WTC11 (cell line): ENCODE data around the gene TECR. TPM values are rescaled to one million over a fixed set of nuclear protein-coding genes. Genes with fewer than 3 reads are reported as not detected.

Experiments used
- ATAC-seq: fragments of 200-7000 bp; cut with Tn5 transposase; 2 replicates; pipeline ENCODE4 v1.10.0; 2021; ENCODE audit warnings: mild to moderate bottlenecking, moderate library complexity
- CTCF ChIA-PET: fragments of 300-600 bp; sonication (Branson Sonifier 250); formaldehyde crosslinking; loops from one replicate; lab custom pipeline; 2021; ENCODE audit warnings: antibody characterized with exemption; lab: Charles Lee
- POLR2A ChIA-PET: fragments of 350-600 bp; sonication (Branson Sonifier 250); formaldehyde crosslinking; loops from one replicate; lab custom pipeline; 2021; ENCODE audit warnings: antibody characterized with exemption; lab: Charles Lee
- DNase-seq: peaks from one replicate; pipeline ENCODE4 v3.0.0; 2021; ENCODE audit warnings: low spot score
- H3K27ac Mint-ChIP-seq: 2 replicates; pipeline ENCODE4 v1.8.0; 2021; ENCODE audit warnings: mixed read lengths
- H3K27me3 Mint-ChIP-seq: 2 replicates; pipeline ENCODE4 v1.8.0; 2021; ENCODE audit warnings: low read depth, mild to moderate bottlenecking, moderate library complexity, mixed read lengths
- H3K36me3 Mint-ChIP-seq: 2 replicates; pipeline ENCODE4 v1.8.0; 2021; ENCODE audit warnings: mixed read lengths
- H3K4me1 Mint-ChIP-seq: 2 replicates; pipeline ENCODE4 v1.8.0; 2022; ENCODE audit warnings: mixed read lengths
- H3K4me3 Mint-ChIP-seq: 2 replicates; pipeline ENCODE4 v1.8.0; 2021; ENCODE audit warnings: mild to moderate bottlenecking, moderate library complexity, mixed read lengths
- H3K9me3 Mint-ChIP-seq: 2 replicates; pipeline ENCODE4 v1.8.0; 2021; ENCODE audit warnings: mixed read lengths
- ATF1 ChIP-seq: sonication (generic); formaldehyde crosslinking; IDR thresholded peaks from 2 replicates; pipeline ENCODE4 v1.8.1; 2023; ENCODE audit warnings: mild to moderate bottlenecking, moderate library complexity, missing genetic modification reagents
- CREM ChIP-seq: sonication (generic); formaldehyde crosslinking; IDR thresholded peaks from 2 replicates; pipeline ENCODE4 v1.8.1; 2022; ENCODE audit warnings: mild to moderate bottlenecking, missing genetic modification reagents, moderate library complexity
- ESRRA ChIP-seq: sonication (generic); formaldehyde crosslinking; IDR thresholded peaks from 2 replicates; pipeline ENCODE4 v1.8.1; 2022; ENCODE audit warnings: mild to moderate bottlenecking, missing genetic modification reagents, borderline replicate concordance
- FOXK1 ChIP-seq: sonication (generic); formaldehyde crosslinking; IDR thresholded peaks from 2 replicates; pipeline ENCODE4 v1.8.0; 2022; ENCODE audit warnings: mild to moderate bottlenecking, moderate library complexity, missing genetic modification reagents
- GABPB1 ChIP-seq: sonication (generic); formaldehyde crosslinking; IDR thresholded peaks from 2 replicates; pipeline ENCODE4 v1.8.1; 2023; ENCODE audit warnings: mild to moderate bottlenecking, missing genetic modification reagents
- JAZF1 ChIP-seq: fragments of 250-450 bp; sonication (Bioruptor Pico); IDR thresholded peaks from 2 replicates; pipeline ENCODE4 v1.9.0; 2021; ENCODE audit warnings: moderate library complexity, mild to moderate bottlenecking, inconsistent platforms
- KAT7 ChIP-seq: sonication (generic); formaldehyde crosslinking; IDR thresholded peaks from 2 replicates; pipeline ENCODE4 v1.8.1; 2023; ENCODE audit warnings: missing genetic modification reagents, mild to moderate bottlenecking, borderline replicate concordance
- TEAD1 ChIP-seq: sonication (generic); formaldehyde crosslinking; IDR thresholded peaks from 2 replicates; pipeline ENCODE4 v1.8.0; 2022; ENCODE audit warnings: mild to moderate bottlenecking, missing genetic modification reagents
- total RNA-seq: library from RNA; stranded (reverse); gene quantifications from 3 replicates; pipeline ENCODE4 v1.2.3, GENCODE V29; 2021
- TF ChIP-seq, protein P1 (sequence below): sonication (generic); formaldehyde crosslinking; IDR thresholded peaks from 2 replicates; pipeline ENCODE4 v1.8.1; 2022; ENCODE audit warnings: low read depth, missing genetic modification reagents, borderline replicate concordance
- TF ChIP-seq, protein P2 (sequence below): sonication (generic); formaldehyde crosslinking; IDR thresholded peaks from 2 replicates; pipeline ENCODE4 v1.8.0; 2023; ENCODE audit warnings: missing genetic modification reagents, mild to moderate bottlenecking, borderline replicate concordance
- TF ChIP-seq, protein P3 (sequence below): sonication (generic); formaldehyde crosslinking; conservative IDR thresholded peaks from 2 replicates; pipeline ENCODE4 v1.8.1; 2022; ENCODE audit warnings: mild to moderate bottlenecking, missing genetic modification reagents
- TF ChIP-seq, protein P4 (sequence below): fragments of 250-450 bp; sonication (Bioruptor Pico); IDR thresholded peaks from 2 replicates; pipeline ENCODE4 v2.1.2; 2022; ENCODE audit warnings: mild to moderate bottlenecking, moderate library complexity
- TF ChIP-seq, protein P5 (sequence below): fragments of 250-450 bp; sonication (Bioruptor Pico); IDR thresholded peaks from 2 replicates; pipeline ENCODE4 v1.9.0; 2021; ENCODE audit warnings: mild to moderate bottlenecking

TECR gene
- total RNA-seq, 1 experiment from 2014 or later: 161 TPM

DNA sequence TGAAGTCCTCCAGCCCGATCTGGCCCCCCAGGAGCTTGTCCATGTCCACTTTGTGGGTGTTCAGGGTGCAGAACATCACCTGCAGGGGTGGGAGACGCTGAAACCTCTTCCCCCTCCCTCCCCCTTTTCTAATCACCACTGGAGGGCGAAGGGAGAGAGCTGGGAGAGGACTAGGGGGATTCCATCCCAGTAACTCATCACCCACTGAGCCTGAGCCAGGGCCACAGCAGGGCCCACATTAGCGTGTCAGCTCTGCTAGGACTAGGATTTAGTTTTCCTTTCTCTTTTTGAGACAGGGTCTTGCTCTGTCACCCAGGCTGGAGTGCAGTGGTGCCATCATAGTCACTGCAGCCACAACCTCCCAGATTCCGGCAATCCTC, 48.7 kb upstream of the TECR start (continued):
- TF ChIP-seq, protein P1, sequence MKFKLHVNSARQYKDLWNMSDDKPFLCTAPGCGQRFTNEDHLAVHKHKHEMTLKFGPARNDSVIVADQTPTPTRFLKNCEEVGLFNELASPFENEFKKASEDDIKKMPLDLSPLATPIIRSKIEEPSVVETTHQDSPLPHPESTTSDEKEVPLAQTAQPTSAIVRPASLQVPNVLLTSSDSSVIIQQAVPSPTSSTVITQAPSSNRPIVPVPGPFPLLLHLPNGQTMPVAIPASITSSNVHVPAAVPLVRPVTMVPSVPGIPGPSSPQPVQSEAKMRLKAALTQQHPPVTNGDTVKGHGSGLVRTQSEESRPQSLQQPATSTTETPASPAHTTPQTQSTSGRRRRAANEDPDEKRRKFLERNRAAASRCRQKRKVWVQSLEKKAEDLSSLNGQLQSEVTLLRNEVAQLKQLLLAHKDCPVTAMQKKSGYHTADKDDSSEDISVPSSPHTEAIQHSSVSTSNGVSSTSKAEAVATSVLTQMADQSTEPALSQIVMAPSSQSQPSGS: no peak
- TF ChIP-seq JAZF1 (CRISPR knock-in tag): no peak

DNA sequence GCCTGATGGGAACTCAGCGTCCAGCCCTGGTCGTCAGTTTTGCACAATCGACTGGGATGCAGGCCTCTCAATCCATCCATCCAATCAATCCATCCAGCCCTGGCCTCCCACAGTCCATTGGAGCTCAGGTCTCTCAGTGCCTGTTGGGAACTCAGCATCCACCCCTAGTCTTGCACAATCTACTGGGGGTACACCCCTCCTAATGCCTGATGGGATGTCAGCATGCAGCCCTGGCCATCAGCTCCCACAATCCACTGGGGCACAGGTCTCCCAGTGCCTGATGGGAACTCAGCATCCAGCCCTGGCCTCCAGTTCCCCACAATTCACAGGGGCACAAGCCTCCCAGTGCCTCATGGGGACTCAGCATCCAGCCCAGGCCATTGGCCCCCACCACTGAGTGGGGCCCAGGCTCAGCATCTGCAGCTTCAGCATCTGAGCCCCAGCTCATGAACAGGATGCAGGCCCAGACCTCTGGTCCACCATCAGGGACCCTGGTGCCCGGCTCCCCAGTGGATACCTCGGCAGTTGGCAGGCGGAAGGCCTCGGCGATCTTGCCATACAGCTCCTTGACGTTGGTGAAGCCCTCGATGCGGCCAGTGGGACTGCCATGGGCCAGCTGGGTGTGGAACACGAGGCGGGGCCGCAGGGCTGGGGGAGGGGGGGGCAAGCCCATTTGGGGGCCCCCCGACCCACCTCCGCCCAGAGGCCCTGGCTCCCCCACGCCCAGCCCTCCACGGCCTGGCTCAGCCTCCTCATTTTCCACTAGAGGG, 47.0 kb upstream of the TECR start:
- no peak for ATAC-seq
- Mint-ChIP-seq H3K4me1 (0 out of 2 replicates have a peak, but pooled peaks cover 2% of the 10 kb centered on the region), H3K9me3 (no peaks in the 10 kb centered on the region), H3K27ac (no peak overlapping the region), H3K4me3 (no peak overlapping the region), H3K36me3 (peaks cover 19% of the 10 kb centered on the region), H3K27me3 (no peaks in the 10 kb centered on the region)
- TF ChIP-seq, protein P2, sequence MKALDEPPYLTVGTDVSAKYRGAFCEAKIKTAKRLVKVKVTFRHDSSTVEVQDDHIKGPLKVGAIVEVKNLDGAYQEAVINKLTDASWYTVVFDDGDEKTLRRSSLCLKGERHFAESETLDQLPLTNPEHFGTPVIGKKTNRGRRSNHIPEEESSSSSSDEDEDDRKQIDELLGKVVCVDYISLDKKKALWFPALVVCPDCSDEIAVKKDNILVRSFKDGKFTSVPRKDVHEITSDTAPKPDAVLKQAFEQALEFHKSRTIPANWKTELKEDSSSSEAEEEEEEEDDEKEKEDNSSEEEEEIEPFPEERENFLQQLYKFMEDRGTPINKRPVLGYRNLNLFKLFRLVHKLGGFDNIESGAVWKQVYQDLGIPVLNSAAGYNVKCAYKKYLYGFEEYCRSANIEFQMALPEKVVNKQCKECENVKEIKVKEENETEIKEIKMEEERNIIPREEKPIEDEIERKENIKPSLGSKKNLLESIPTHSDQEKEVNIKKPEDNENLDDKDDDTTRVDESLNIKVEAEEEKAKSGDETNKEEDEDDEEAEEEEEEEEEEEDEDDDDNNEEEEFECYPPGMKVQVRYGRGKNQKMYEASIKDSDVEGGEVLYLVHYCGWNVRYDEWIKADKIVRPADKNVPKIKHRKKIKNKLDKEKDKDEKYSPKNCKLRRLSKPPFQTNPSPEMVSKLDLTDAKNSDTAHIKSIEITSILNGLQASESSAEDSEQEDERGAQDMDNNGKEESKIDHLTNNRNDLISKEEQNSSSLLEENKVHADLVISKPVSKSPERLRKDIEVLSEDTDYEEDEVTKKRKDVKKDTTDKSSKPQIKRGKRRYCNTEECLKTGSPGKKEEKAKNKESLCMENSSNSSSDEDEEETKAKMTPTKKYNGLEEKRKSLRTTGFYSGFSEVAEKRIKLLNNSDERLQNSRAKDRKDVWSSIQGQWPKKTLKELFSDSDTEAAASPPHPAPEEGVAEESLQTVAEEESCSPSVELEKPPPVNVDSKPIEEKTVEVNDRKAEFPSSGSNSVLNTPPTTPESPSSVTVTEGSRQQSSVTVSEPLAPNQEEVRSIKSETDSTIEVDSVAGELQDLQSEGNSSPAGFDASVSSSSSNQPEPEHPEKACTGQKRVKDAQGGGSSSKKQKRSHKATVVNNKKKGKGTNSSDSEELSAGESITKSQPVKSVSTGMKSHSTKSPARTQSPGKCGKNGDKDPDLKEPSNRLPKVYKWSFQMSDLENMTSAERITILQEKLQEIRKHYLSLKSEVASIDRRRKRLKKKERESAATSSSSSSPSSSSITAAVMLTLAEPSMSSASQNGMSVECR (CRISPR knock-in tag): no peak
- no peak for TF ChIP-seq GABPB1
- no peak for TF ChIP-seq ATF1 (CRISPR knock-in tag)
- TF ChIP-seq, protein P3, sequence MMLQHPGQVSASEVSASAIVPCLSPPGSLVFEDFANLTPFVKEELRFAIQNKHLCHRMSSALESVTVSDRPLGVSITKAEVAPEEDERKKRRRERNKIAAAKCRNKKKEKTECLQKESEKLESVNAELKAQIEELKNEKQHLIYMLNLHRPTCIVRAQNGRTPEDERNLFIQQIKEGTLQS (CRISPR knock-in tag): no peak
- TF ChIP-seq CREM (CRISPR knock-in tag): no peak
- TF ChIP-seq, protein P4, sequence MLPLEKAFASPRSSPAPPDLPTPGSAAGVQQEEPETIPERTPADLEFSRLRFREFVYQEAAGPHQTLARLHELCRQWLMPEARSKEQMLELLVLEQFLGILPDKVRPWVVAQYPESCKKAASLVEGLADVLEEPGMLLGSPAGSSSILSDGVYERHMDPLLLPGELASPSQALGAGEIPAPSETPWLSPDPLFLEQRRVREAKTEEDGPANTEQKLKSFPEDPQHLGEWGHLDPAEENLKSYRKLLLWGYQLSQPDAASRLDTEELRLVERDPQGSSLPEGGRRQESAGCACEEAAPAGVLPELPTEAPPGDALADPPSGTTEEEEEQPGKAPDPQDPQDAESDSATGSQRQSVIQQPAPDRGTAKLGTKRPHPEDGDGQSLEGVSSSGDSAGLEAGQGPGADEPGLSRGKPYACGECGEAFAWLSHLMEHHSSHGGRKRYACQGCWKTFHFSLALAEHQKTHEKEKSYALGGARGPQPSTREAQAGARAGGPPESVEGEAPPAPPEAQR: no peak
- no peak for TF ChIP-seq KAT7 (CRISPR knock-in tag)
- no peak for TF ChIP-seq TEAD1 (CRISPR knock-in tag)
- no peak for TF ChIP-seq FOXK1 (CRISPR knock-in tag)
- no peak for TF ChIP-seq ESRRA (CRISPR knock-in tag)
- TF ChIP-seq, protein P5, sequence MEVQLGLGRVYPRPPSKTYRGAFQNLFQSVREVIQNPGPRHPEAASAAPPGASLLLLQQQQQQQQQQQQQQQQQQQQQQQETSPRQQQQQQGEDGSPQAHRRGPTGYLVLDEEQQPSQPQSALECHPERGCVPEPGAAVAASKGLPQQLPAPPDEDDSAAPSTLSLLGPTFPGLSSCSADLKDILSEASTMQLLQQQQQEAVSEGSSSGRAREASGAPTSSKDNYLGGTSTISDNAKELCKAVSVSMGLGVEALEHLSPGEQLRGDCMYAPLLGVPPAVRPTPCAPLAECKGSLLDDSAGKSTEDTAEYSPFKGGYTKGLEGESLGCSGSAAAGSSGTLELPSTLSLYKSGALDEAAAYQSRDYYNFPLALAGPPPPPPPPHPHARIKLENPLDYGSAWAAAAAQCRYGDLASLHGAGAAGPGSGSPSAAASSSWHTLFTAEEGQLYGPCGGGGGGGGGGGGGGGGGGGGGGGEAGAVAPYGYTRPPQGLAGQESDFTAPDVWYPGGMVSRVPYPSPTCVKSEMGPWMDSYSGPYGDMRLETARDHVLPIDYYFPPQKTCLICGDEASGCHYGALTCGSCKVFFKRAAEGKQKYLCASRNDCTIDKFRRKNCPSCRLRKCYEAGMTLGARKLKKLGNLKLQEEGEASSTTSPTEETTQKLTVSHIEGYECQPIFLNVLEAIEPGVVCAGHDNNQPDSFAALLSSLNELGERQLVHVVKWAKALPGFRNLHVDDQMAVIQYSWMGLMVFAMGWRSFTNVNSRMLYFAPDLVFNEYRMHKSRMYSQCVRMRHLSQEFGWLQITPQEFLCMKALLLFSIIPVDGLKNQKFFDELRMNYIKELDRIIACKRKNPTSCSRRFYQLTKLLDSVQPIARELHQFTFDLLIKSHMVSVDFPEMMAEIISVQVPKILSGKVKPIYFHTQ (CRISPR knock-in tag): no peak
- no peak for DNase-seq
- ChIA-PET CTCF (interaction anchor here (0.5 to 4.7 kb wide), 5 partner anchors 10 to 120 kb away, joined by 3 to 48 read pairs (median 29); partner anchors contain the start of genes DNAJB1 and PKN1), POLR2A (no interaction called here)
